ENCODE measurements around the gene JAZF1.

The JAZF1 gene

DNA sequence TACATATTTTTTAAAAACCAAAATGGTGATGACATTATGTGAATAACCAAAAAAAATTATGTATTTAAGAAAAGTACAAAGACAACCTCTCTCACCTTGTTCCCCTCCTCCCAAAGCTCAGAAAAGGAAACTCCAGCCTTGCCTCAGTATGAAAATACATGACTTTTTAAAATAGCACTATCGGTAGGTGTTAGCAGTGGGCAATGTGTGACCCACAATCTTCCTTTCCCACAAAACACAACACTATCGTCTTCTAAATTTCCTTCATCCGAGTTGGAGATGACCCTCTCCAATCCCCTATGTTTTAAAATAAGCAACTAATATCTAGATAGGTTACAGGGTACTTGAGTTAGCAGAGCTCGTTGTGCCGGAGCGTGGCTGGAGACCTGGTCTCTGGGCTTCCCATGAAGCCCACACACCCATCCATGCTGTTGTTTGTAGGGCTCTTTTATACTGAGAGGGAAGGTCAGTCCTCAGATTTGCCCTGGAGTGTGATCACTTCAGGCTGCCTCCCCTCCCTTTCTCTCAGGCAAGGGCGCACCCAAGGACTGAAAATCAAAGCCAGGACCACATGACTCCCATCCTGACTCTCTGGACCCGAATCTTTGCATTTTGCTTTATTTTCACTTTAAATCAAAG, 107.6 kb downstream of the JAZF1 start:
- peaks cover 14% of the 10 kb centered on the region for H3K4me1 Mint-ChIP-seq
- no peaks in the 10 kb centered on the region for H3K36me3 Mint-ChIP-seq
- H3K27ac Mint-ChIP-seq: no peak overlapping the region
- DNase-seq (ENCODE audit: low spot score in 2 of 2) (no peak), ATAC-seq (no peak)
- H3K4me3 Mint-ChIP-seq: no peak overlapping the region
- H3K9me3 Mint-ChIP-seq: no peaks in the 10 kb centered on the region

DNA sequence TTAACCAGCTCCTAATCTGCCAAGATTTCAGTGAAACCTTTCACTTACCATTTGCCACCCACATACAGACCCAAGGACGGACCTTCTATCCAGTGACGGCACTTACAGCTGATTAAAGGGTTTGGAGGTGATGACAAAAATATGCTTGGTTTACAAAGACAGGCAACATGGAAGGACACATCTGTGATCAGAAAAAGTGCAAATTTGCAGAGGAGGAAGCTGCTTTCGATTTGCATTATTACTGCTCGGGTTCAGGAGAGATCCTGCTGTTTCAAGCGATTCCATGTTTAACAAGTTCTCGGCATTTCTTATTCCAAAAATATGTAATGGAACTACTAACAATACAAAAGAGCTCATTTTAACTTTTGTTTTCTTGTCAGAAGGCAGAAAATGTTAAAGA, 109.0 kb downstream of the JAZF1 start:
- Mint-ChIP-seq H3K4me3 (no peak overlapping the region), H3K27ac (no peak overlapping the region), H3K4me1 (peaks cover 14% of the 10 kb centered on the region), H3K36me3 (no peaks in the 10 kb centered on the region), H3K9me3 (no peaks in the 10 kb centered on the region)
- ATAC-seq (no peak), DNase-seq (ENCODE audit: low spot score in 2 of 2) (no peak)

DNA sequence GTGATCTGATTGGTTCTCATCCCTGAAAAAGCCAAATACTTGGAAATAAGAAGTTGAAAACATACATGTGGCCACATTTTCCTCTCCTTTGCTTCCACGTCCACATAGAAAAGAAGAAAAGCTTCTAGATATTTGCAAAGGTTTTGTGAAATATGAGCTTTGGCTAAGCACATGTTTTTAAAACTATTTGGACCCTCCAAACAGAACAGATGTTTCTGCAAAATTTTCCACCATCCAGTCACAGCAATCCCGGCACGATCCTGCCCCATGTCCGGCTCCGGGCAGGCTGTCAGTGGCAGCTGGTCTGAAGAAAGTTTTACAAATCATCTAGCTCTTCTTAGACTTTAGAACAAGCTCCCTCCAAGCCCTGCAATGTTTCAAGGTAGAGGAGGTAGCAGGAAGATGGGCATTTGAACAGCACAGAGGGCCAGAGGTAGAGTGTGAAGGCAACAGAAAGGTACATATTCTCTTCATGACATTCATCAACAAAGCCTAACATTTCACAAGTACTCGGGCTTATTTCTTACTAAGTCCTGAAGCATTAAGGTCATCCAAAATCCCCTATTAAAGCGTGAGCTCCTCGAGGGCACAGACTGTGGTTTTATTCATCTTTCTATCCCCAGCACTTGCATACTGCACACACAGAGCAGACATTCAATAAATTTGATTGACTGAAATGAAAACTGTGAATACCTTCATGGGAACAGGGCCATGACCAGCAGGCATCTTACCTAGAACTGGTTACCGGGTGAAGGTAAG, 110.1 kb downstream of the JAZF1 start:
- no peak overlapping the region for H3K27ac Mint-ChIP-seq
- H3K9me3 Mint-ChIP-seq: no peaks in the 10 kb centered on the region
- H3K4me3 Mint-ChIP-seq: no peak overlapping the region
- ATAC-seq: no peak
- peaks cover 14% of the 10 kb centered on the region for H3K4me1 Mint-ChIP-seq
- no peak for DNase-seq (ENCODE audit: low spot score in 2 of 2)
- no peaks in the 10 kb centered on the region for H3K36me3 Mint-ChIP-seq

DNA sequence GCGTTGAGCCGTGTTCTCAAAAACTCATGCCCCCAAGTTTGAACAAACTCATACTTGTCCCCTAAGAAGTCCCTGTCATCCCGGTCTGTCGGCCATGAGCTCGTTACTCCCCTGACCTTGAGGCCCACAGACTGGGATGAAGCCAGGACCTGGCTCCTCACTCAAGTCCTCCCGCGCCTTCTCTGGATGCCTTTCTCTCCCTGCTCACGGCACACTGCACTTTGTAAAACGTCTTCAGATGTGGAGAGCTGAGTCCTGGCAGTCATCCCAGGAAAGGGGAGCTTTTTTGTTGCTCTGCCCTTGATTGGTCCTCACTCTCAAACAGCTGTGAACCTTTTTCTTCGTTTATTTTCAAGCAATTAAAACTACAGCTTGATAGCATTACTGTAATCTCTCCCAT, 110.8 kb downstream of the JAZF1 start:
- ATAC-seq (no peak), DNase-seq (ENCODE audit: low spot score in 2 of 2) (no peak)
- Mint-ChIP-seq H3K36me3 (no peaks in the 10 kb centered on the region), H3K9me3 (no peaks in the 10 kb centered on the region), H3K4me3 (no peak overlapping the region), H3K4me1 (peaks cover 19% of the 10 kb centered on the region), H3K27ac (no peak overlapping the region)

DNA sequence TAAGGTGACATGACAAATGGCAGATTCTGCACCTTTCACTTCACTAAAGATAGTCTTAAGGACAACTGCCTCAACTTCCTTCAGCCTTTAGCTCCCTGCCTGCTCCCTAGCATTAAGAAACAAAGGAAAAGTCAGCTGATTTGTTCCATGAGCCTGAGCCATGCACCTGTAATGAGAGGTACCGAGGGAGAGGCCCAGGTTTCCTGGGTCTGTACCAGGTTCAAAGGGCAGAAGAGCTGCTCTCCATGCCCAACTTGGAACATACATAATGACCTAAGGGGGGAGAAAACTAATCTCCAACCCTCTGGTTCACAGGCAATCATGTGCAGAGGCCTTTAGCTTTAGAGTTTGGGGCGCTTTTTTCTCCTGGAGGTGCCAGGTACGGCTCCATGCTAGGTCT, 111.2 kb downstream of the JAZF1 start:
- DNase-seq (ENCODE audit: low spot score in 2 of 2) (no peak), ATAC-seq (no peak)
- Mint-ChIP-seq H3K27ac (peak overlapping the region; percentile 41), H3K9me3 (no peaks in the 10 kb centered on the region), H3K4me1 (peaks cover 20% of the 10 kb centered on the region), H3K4me3 (no peak overlapping the region), H3K36me3 (no peaks in the 10 kb centered on the region)

DNA sequence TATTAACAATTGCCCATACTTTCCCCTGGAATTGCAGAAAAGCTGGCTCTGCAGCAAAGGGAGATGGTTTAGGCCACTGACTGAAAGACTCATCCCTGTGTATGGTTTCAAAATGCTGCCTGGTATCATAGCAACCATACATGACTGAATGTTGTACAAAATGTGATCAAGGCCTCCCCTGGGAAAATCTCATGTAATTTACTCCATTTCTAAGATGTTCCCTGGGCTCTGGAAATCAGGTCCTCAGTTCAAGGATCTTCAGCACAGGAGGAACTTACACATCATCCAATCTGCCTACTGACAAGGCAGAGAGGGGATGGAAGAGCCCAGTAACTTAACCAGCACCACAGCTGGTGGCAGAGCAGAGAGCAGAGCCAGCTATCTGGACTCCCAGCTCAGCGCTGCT, 111.8 kb downstream of the JAZF1 start:
- no peak for ATAC-seq
- no peaks in the 10 kb centered on the region for H3K9me3 Mint-ChIP-seq
- H3K27ac Mint-ChIP-seq: peak overlapping the region; percentile 41
- no peaks in the 10 kb centered on the region for H3K36me3 Mint-ChIP-seq
- DNase-seq (ENCODE audit: low spot score in 2 of 2): no peak
- peaks cover 18% of the 10 kb centered on the region for H3K4me1 Mint-ChIP-seq
- no peak overlapping the region for H3K4me3 Mint-ChIP-seq

DNA sequence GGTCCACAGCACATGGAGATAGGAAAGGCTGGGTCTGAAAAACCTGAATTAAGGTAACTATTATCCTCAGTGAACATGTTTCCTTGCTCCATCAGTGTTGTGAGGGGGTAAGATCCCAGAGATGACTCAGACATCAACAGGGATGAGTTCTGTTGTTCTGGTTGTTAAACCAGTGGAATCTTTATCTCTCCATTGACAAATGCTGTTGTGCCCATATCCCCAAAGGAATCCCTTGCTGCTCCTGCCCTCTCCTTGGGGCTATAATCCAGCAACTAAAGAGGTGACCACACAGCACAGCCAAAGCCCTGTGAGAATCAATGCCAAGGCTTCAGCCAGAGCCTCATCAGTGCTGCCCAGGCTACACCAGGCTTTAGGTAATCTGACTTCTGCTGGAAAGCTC, 113.4 kb downstream of the JAZF1 start:
- Mint-ChIP-seq H3K36me3 (no peaks in the 10 kb centered on the region), H3K27ac (no peak overlapping the region), H3K4me3 (no peak overlapping the region), H3K9me3 (no peaks in the 10 kb centered on the region), H3K4me1 (peaks cover 15% of the 10 kb centered on the region)
- ATAC-seq (no peak), DNase-seq (ENCODE audit: low spot score in 2 of 2) (no peak)

DNA sequence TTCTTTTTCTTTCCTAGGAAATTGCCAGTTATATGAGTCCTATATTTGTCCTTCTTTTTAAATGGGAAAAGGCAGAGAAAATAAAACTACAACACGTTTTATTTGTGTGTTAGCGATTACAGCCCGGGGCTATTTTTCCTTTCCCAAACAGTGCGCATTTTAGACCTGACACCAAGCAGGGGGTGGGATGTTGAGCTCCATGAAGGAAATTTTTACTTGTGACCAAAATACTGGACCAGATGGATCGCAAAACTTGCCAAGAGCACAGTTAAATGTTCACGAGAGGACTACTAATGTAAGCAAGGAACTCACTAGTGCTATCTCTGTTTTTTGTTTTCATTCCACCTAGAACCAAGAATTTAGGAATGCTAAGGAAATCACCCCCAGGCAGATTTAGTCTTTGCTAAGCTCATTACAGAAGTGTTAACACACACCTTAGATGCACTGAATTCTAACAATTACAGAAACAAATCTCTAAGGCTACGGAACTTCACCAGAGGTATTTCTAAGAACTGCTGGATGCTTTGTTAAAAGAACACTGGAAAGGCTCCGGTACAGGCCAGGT, 114.8 kb downstream of the JAZF1 start:
- H3K4me3 Mint-ChIP-seq: no peak overlapping the region
- no peak for ATAC-seq
- H3K4me1 Mint-ChIP-seq: peaks cover 19% of the 10 kb centered on the region
- H3K27ac Mint-ChIP-seq: no peak overlapping the region
- no peak for DNase-seq (ENCODE audit: low spot score in 2 of 2)
- no peaks in the 10 kb centered on the region for H3K9me3 Mint-ChIP-seq
- no peaks in the 10 kb centered on the region for H3K36me3 Mint-ChIP-seq

DNA sequence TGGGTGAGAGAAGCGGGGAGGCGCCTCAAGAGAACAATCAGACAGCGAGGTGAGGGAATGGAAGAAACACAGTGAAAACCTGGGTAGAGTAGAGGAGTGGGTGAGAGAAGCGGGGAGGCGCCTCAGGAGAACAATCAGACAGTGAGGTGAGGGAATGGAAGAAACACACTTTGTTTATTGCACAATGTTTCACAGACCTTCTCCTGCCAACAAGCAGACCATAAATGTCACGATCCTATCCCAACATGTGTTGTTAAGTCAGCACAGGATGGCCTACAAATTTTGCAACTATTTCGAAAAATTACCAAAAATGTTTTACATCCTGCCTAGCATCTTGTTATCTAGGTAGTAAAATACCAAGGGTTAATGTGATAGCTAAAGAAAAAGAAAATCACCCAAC, 115.3 kb downstream of the JAZF1 start:
- H3K9me3 Mint-ChIP-seq: no peaks in the 10 kb centered on the region

DNA sequence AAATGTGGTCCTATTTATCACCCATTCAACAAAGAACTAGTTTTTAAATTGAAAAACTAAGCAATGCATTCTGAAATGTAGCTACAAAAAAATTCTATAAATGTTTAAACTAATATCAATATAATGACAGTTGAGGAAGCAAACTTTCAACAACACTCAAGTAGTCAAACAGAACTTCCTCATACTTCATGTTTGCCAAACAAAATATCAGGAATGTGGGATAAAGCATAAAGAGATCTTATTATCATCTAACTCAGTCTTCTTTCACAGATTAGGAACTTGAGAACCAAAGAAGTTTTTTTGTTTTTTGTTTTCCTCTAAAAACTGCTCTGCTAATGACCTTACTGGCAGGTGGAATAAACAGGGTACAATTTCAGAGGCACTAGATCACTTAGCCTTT, 116.2 kb downstream of the JAZF1 start:
- no peaks in the 10 kb centered on the region for H3K9me3 Mint-ChIP-seq
- H3K4me3 Mint-ChIP-seq: no peak overlapping the region
- no peaks in the 10 kb centered on the region for H3K36me3 Mint-ChIP-seq
- H3K27ac Mint-ChIP-seq: no peak overlapping the region
- H3K4me1 Mint-ChIP-seq: peaks cover 19% of the 10 kb centered on the region
- no peak for DNase-seq (ENCODE audit: low spot score in 2 of 2)
- ATAC-seq: no peak

More for the DNA sequence above, 115.3 kb downstream of the JAZF1 start:
- no peak for ATAC-seq
- DNase-seq (ENCODE audit: low spot score in 2 of 2): no peak
- no peak overlapping the region for H3K4me3 Mint-ChIP-seq
- peaks cover 19% of the 10 kb centered on the region for H3K4me1 Mint-ChIP-seq
- H3K27ac Mint-ChIP-seq: no peak overlapping the region
- no peaks in the 10 kb centered on the region for H3K36me3 Mint-ChIP-seq

DNA sequence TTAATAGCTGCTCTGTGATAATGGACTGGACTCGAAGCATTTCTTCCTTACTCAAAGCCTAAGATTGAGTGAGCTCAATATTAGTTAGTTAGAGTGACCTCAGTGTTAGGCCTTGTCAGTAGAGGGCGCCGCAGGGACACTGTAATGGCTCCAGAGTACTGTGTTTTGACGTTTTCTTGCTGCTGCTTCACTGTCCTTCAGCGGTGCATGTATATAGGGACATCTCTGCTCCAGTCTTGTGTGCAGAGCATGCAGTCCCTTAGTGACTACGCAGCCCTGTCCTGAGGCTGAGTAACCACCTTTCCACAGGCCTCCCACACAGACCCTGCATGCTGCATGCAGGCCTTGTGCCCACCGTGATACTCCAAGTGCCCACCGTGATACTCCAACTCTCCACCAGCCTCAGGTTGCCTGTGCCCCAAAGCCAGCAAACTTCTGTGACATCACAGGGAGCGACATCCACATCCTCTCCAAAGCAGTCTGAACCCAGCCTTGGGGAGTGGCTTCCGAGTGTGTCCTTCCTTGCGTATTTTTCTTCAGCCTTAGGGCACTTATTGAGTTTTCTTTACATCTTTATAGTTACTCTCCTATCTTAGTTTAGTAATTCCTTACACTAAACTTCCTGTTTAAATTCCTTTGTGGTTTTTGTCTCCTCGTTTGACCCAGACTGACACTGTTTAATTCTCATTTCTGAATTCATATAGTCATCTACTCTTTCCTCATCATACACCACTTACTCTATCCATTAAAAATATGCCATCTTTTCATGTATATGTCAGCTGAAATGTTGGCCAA, 118.2 kb downstream of the JAZF1 start:
- DNase-seq (ENCODE audit: low spot score in 2 of 2): peak; percentile 51 to 84
- H3K4me1 Mint-ChIP-seq: peaks cover 19% of the 10 kb centered on the region
- no peak overlapping the region for H3K4me3 Mint-ChIP-seq
- H3K36me3 Mint-ChIP-seq: no peaks in the 10 kb centered on the region
- no peak overlapping the region for H3K27ac Mint-ChIP-seq
- no peaks in the 10 kb centered on the region for H3K9me3 Mint-ChIP-seq
- ATAC-seq: peak; percentile 91

DNA sequence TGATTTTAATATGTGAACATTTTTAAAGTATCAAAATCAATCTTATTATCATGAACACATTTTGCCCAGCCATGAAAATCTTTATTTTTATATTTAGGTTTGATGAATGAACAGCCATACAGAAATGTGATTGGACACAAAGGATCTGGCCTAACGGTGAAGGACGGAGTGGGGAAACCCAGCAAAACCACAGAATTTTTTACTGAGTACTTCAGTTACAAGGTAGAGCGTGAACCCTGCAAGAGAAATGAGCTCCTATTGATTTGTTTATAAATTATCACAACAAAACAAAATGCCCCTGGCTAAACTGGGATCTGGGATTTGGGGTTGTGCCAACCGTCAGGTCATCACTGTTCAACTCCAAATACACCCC, 118.8 kb downstream of the JAZF1 start:
- Mint-ChIP-seq H3K4me1 (peaks cover 19% of the 10 kb centered on the region), H3K27ac (no peak overlapping the region), H3K4me3 (no peak overlapping the region), H3K9me3 (no peaks in the 10 kb centered on the region), H3K36me3 (no peaks in the 10 kb centered on the region)
- ATAC-seq (no peak), DNase-seq (ENCODE audit: low spot score in 2 of 2) (no peak)

DNA sequence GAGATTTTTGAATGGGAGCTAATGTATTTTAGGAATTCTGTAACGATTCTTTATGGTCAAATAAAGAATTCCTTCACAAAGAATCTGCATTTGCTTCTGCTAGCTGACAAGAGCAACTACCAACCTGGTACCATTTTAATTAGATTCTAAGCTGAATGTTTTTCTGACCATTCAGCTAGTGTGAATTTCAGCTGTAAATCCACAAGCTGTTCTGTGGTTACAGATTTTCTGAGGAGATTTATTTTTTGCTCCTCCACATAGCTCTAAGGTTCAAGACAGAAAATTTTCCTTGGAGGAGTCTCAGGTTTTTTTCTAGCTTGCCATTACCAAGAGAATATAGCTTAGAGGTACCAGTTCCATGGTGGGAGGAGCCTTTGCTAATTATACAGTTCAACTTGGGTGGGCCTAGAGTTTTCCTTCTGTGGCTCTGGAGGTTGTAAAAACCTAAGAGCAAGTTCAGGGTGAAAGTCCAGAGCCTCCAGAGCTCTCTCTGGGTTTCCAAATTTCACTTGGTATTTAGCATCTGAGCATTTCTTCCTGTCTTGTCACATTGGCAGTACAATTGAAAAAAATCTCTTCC, 120.1 kb downstream of the JAZF1 start:
- Mint-ChIP-seq H3K27ac (no peak overlapping the region), H3K9me3 (no peaks in the 10 kb centered on the region), H3K4me1 (peaks cover 21% of the 10 kb centered on the region), H3K4me3 (no peak overlapping the region), H3K36me3 (no peaks in the 10 kb centered on the region)
- DNase-seq (ENCODE audit: low spot score in 2 of 2) (no peak), ATAC-seq (no peak)

DNA sequence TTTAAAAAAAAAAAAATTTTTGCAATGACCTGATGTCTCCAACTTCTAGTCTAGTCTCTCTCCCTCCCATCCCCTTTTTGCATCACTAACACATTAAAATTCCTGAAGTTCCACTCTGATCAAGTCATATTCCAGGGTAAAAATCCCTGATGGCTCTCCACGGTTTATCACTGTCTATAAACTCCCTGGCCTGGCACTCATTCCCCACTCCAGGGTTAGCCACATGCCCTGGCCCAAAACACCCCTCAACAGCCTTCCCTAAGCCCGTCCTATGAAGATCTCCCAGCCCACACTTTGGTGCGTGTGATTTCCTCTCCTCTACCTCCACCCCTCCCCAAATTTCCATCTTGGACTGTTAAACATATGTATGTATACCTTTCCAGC, 125.4 kb downstream of the JAZF1 start:
- ATAC-seq (no peak), DNase-seq (ENCODE audit: low spot score in 2 of 2) (no peak)
- no peak overlapping the region for H3K4me3 Mint-ChIP-seq
- no peaks in the 10 kb centered on the region for H3K36me3 Mint-ChIP-seq
- no peak overlapping the region for H3K27ac Mint-ChIP-seq
- peaks cover 13% of the 10 kb centered on the region for H3K4me1 Mint-ChIP-seq
- H3K9me3 Mint-ChIP-seq: no peaks in the 10 kb centered on the region

DNA sequence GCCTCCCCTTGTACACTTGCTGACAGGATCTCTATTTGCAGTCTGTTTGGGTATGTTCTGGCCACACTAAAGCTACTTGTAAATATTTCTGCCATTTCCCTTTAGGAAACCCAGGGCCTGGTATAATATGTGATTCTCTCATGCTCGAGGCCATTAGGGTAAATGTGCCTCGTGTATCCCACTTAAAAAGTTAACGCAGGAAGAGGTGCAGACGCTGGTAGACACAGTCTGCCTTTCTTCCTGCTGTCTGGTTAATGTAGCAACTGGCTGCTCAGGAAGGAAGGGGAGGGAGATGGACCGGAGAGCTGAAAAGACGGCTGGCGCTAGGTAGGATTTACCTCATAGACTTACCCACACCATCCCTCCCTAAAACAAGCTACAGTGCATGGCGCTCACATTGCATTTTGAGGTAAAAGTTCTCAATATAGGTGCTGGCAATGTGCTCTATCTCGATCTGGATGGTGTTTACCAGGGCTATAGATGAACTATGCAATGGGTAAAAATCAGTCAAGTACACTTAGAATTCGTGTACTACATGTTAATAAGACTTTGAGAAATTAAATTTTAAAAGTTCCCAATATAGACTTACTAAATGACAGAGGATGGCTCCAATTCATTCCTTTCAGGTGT, 125.9 kb downstream of the JAZF1 start:
- no peak for ATAC-seq
- no peak for DNase-seq (ENCODE audit: low spot score in 2 of 2)
- Mint-ChIP-seq H3K4me1 (peaks cover 13% of the 10 kb centered on the region), H3K4me3 (no peak overlapping the region), H3K27ac (no peak overlapping the region), H3K36me3 (no peaks in the 10 kb centered on the region), H3K9me3 (no peaks in the 10 kb centered on the region)
